Endothelial cell of umbilical vein (primary cell): ENCODE measurements around the gene ZBTB17. TPM values are rescaled to one million over a fixed set of nuclear protein-coding genes. Genes with fewer than 3 reads are reported as not detected.

Experiments
- BruUV-seq: library from RNA; stranded (reverse); fragments of 400-500 nt; replicated peaks from 2 replicates; lab custom pipeline; 2021; lab: Mats Ljungman, UMichigan
- CTCF ChIA-PET: fragments of 300-600, 350-600 bp; sonication (Branson Sonifier 250); formaldehyde crosslinking; loops from one replicate; lab custom pipeline; 2021; ENCODE audit warnings: antibody characterized with exemption, inconsistent platforms; lab: Charles Lee
- POLR2A ChIA-PET: fragments of 300-600, 350-600 bp; sonication (Branson Sonifier 250); formaldehyde crosslinking; loops from one replicate; lab custom pipeline; 2021; ENCODE audit warnings: antibody characterized with exemption, inconsistent platforms; lab: Charles Lee
- DNase-seq: peaks from one replicate; pipeline ENCODE4 v3.0.0-alpha.2; 2011; ENCODE audit warnings: low read depth, low spot score
- FAIRE-seq: peaks from 2 replicates; lab custom pipeline; 2011; peaks lifted over from hg19 to GRCh38; lab: Jason Lieb, UNC
- H2AFZ ChIP-seq: 2 replicates; pipeline ENCODE4 v1.6.0; 2012; ENCODE audit warnings: low read depth, low read length, control low read depth, inconsistent platforms
- H3K27ac ChIP-seq: 2 replicates; pipeline ENCODE4 v1.5.1; 2011; ENCODE audit warnings: low read depth, mild to moderate bottlenecking, control low read depth, low read length, moderate library complexity; ENCODE audit not compliant: insufficient read depth
- H3K27me3 ChIP-seq, 2 experiments: 2 replicates each; pipeline versions ENCODE4 v1.6.0 to v1.6.1; 2011; ENCODE audit warnings: low read length in 2 of 2, mixed read lengths in 1 of 2; ENCODE audit not compliant: control insufficient read depth in 2 of 2, insufficient read depth in 2 of 2
- H3K36me3 ChIP-seq, 2 experiments: 2 replicates in 1 of 2; 3 replicates in 1 of 2; pipeline ENCODE4 v1.5.1; 2011; ENCODE audit warnings: low read length in 2 of 2, mild to moderate bottlenecking in 1 of 2, moderate library complexity in 1 of 2; ENCODE audit not compliant: control insufficient read depth in 2 of 2, insufficient read depth in 2 of 2; ENCODE audit errors: extremely low read depth in 1 of 2
- H3K4me1 ChIP-seq: 3 replicates; pipeline ENCODE4 v1.5.1; 2011; ENCODE audit warnings: mild to moderate bottlenecking, low read length; ENCODE audit not compliant: control insufficient read depth, insufficient read depth; ENCODE audit errors: extremely low read depth
- H3K4me2 ChIP-seq: 2 replicates; pipeline ENCODE4 v1.6.1; 2011; ENCODE audit warnings: low read length, control low read depth, mixed read lengths; ENCODE audit not compliant: insufficient read depth
- H3K4me3 ChIP-seq, 3 experiments: fragments of 200-600 bp in 1 of 3; sonication (generic), shearing (Covaris generic) in 1 of 3; replicated peaks in 1 of 3; 2 replicates each; pipeline ENCODE4 v1.5.1; 2011 to 2016; ENCODE audit warnings: control low read depth in 3 of 3, low read length in 3 of 3, mild to moderate bottlenecking in 2 of 3, inconsistent platforms in 1 of 3, low read depth in 1 of 3, moderate library complexity in 1 of 3; ENCODE audit not compliant: insufficient read depth in 1 of 3
- H3K79me2 ChIP-seq: 2 replicates; pipeline ENCODE4 v1.6.0; 2012; ENCODE audit warnings: low read length, inconsistent platforms; ENCODE audit not compliant: control insufficient read depth, insufficient read depth
- H3K9ac ChIP-seq: replicated peaks from 2 replicates; pipeline ENCODE3; 2011; ENCODE audit warnings: low read length, control low read depth; ENCODE audit not compliant: insufficient read depth; ENCODE audit errors: extremely low read depth
- H3K9me1 ChIP-seq: replicated peaks from 3 replicates; pipeline ENCODE4 v1.6.0; 2011; ENCODE audit warnings: mild to moderate bottlenecking, low read length; ENCODE audit not compliant: control insufficient read depth, insufficient read depth; ENCODE audit errors: extremely low read depth
- H3K9me3 ChIP-seq: replicated peaks from 2 replicates; pipeline ENCODE4 v1.5.1; 2012; ENCODE audit warnings: low read length, inconsistent platforms; ENCODE audit not compliant: control insufficient read depth, insufficient read depth
- H4K20me1 ChIP-seq: replicated peaks from 2 replicates; pipeline ENCODE3; 2011; ENCODE audit warnings: mild to moderate bottlenecking, low read length; ENCODE audit not compliant: control insufficient read depth, insufficient read depth; ENCODE audit errors: extremely low read depth
- CTCF ChIP-seq, 2 donors: IDR thresholded peaks; 1 replicate in 1 of 2; 2 replicates in 1 of 2; pipeline ENCODE4 v1.5.1; 2011; ENCODE audit warnings: low read length in 2 of 2, mild to moderate bottlenecking in 2 of 2, moderate library complexity in 2 of 2, control low read depth in 1 of 2, inconsistent platforms in 1 of 2, low read depth in 1 of 2; ENCODE audit not compliant: insufficient read depth in 1 of 2; ENCODE audit errors: extremely low read depth in 1 of 2
- EZH2 ChIP-seq: IDR thresholded peaks from 2 replicates; pipeline ENCODE4 v1.6.1; 2012; ENCODE audit warnings: borderline replicate concordance, low read depth, mild to moderate bottlenecking, moderate library complexity, low read length, inconsistent platforms; ENCODE audit not compliant: severe bottlenecking
- FOS ChIP-seq: IDR thresholded peaks from 2 replicates; pipeline ENCODE4 v1.6.1; 2011; ENCODE audit warnings: mild to moderate bottlenecking, low read length, moderate library complexity, borderline replicate concordance; ENCODE audit not compliant: insufficient read depth
- GATA2 ChIP-seq: IDR thresholded peaks from 2 replicates; pipeline ENCODE4 v1.7.0; 2011; ENCODE audit warnings: low read depth, mild to moderate bottlenecking, moderate library complexity, mixed read lengths, low read length; ENCODE audit not compliant: insufficient read length, insufficient read depth
- JUN ChIP-seq: IDR thresholded peaks from 2 replicates; pipeline ENCODE4 v1.6.1; 2011; ENCODE audit warnings: borderline replicate concordance, low read depth; ENCODE audit not compliant: insufficient read length, insufficient read depth
- MAX ChIP-seq: IDR thresholded peaks from 2 replicates; pipeline ENCODE4 v1.6.1; 2011; ENCODE audit not compliant: insufficient read depth, insufficient read length
- MYC ChIP-seq: IDR thresholded peaks from one replicate; pipeline ENCODE4 v1.6.1; 2011; ENCODE audit warnings: mild to moderate bottlenecking, low read depth, low read length
- POLR2A ChIP-seq: IDR thresholded peaks from 2 replicates; pipeline ENCODE4 v1.6.1; 2012; ENCODE audit warnings: low read depth, mild to moderate bottlenecking, control low read depth, low read length
- POLR2AphosphoS5 ChIP-seq: IDR thresholded peaks from 2 replicates; pipeline ENCODE4 v1.6.1; 2012; ENCODE audit warnings: low read depth, mild to moderate bottlenecking, control low read depth, low read length, moderate library complexity; ENCODE audit not compliant: insufficient read depth
- dilution Hi-C: fragments of 300-500 bp; cut with MboI; formaldehyde crosslinking; loops from one replicate; pipeline ENCODE4 v1.15.0; 2019; ENCODE audit warnings: low sequenced_read_pairs; ENCODE audit not compliant: extremely low pct_ligation_motif_present
- intact Hi-C: fragments of 100-400 bp; cut with micrococcal nuclease; formaldehyde crosslinking; loops from one replicate; pipeline ENCODE4 v1.10.0; 2022
- polyA plus RNA-seq, 4 experiments: library from polyadenylated mRNA; depleted of rRNA in 3 of 4; stranded (reverse) in 3 of 4; unstranded in 1 of 4; fragments of >200 nt; gene quantifications; 2 replicates each; pipeline versions ENCODE4 v1.2.1 to v1.2.3, GENCODE V29; 2011 to 2012; ENCODE audit warnings: missing spikeins in 1 of 4
- total RNA-seq: library from RNA; stranded (reverse); gene quantifications from 2 replicates; pipeline ENCODE4 v1.2.3, GENCODE V29; 2021

The ZBTB17 gene
- total and polyA plus RNA-seq, 2 donors (not counting 3 experiments of a cell fraction or from before 2014, with no cell fraction given) = 43.9 to 72.7 TPM

GRCh38 chr1:16020325-16020724, 44.4 kb upstream of the ZBTB17 start:
- Histone ChIP-seq H3K27me3 (no peaks in the 10 kb centered on the region), H3K9me3 (no peaks in the 10 kb centered on the region), H3K4me2 (no peak overlapping the region), H3K36me3 (no peaks in the 10 kb centered on the region), H3K9me1 (no peaks in the 10 kb centered on the region), H3K9ac (no peak overlapping the region), H3K27ac (no peak overlapping the region), H4K20me1 (no peaks in the 10 kb centered on the region), H3K4me1 (no peaks in the 10 kb centered on the region), H3K79me2 (no peaks in the 10 kb centered on the region), H3K4me3 (no peak overlapping the region), H2AFZ (no peak overlapping the region)
- no peak for TF ChIP-seq EZH2
- no peak for TF ChIP-seq FOS
- TF ChIP-seq JUN = no peak
- TF ChIP-seq POLR2A = no peak
- no peak for TF ChIP-seq GATA2
- no peak for TF ChIP-seq POLR2AphosphoS5
- TF ChIP-seq MAX = no peak
- no peak for DNase-seq
- dilution Hi-C loops (no loop called here), intact Hi-C loops (no loop called here)
- POLR2A ChIA-PET = interaction anchor here (0.7 kb wide), 1 partner anchor 324 kb away, joined by 3 read pairs; no protein-coding TSS in a partner anchor
- FAIRE-seq = no peak
- CTCF ChIA-PET = no interaction called here
- BruUV-seq = no TSS peak

GRCh38 chr1:16019644-16020277, 43.9 kb upstream of the ZBTB17 start:
- H3K27ac ChIP-seq = no peak overlapping the region
- no peaks in the 10 kb centered on the region for H3K27me3 ChIP-seq
- no peaks in the 10 kb centered on the region for H3K9me3 ChIP-seq
- no peaks in the 10 kb centered on the region for H3K4me1 ChIP-seq
- no peaks in the 10 kb centered on the region for H3K9me1 ChIP-seq
- H3K79me2 ChIP-seq = no peaks in the 10 kb centered on the region
- no peaks in the 10 kb centered on the region for H4K20me1 ChIP-seq
- dilution Hi-C loops = no loop called here
- BruUV-seq = no TSS peak
- intact Hi-C loops = no loop called here
- H3K4me2 ChIP-seq = no peak overlapping the region
- H3K9ac ChIP-seq = no peak overlapping the region
- DNase-seq = no peak
- FAIRE-seq = no peak
- no peaks in the 10 kb centered on the region for H3K36me3 ChIP-seq
- no peak overlapping the region for H3K4me3 ChIP-seq
- POLR2A ChIA-PET = no interaction called here
- CTCF ChIA-PET = interaction anchor here (1.0 kb wide), 1 partner anchor 11 kb away, joined by 4 read pairs; no protein-coding TSS in a partner anchor
- TF ChIP-seq CTCF (IDR thresholded peaks at IDR 0.05; ENCODE audit: extremely low read depth in 1 of 2, insufficient read depth in 1 of 2, low read depth in 1 of 2, low read length in 2 of 2) = no peak
- no peak for TF ChIP-seq EZH2
- TF ChIP-seq FOS = no peak
- no peak for TF ChIP-seq JUN
- TF ChIP-seq GATA2 = no peak
- TF ChIP-seq POLR2AphosphoS5 = no peak
- TF ChIP-seq POLR2A = no peak
- no peak for TF ChIP-seq MYC
- TF ChIP-seq MAX = no peak
- no peak overlapping the region for H2AFZ ChIP-seq
